Glutamatergic neuron (in vitro differentiated cells): ENCODE data around the gene PTOV1. TPM values are rescaled to one million over a fixed set of nuclear protein-coding genes. Genes with fewer than 3 reads are reported as not detected.
A peak's percentile ranks its signal among the peaks of the same experiment; 100 is the strongest.

ENCODE experiments used
- DNase-seq: peaks from one replicate; pipeline ENCODE4 v3.0.0; 2022
- H3K27ac Mint-ChIP-seq: one replicate; pipeline ENCODE4 v1.8.0; 2020; ENCODE audit warnings: mild to moderate bottlenecking, mixed read lengths, inconsistent platforms; ENCODE audit not compliant: unreplicated experiment
- H3K27me3 Mint-ChIP-seq: one replicate; pipeline ENCODE4 v1.8.0; 2020; ENCODE audit warnings: mild to moderate bottlenecking, moderate library complexity, mixed read lengths, inconsistent platforms; ENCODE audit not compliant: unreplicated experiment
- H3K36me3 Mint-ChIP-seq: one replicate; pipeline ENCODE4 v1.8.0; 2020; ENCODE audit warnings: mild to moderate bottlenecking, mixed read lengths, inconsistent platforms; ENCODE audit not compliant: unreplicated experiment
- H3K4me1 Mint-ChIP-seq: one replicate; pipeline ENCODE4 v1.8.0; 2020; ENCODE audit warnings: mild to moderate bottlenecking, low read depth, mixed read lengths, inconsistent platforms; ENCODE audit not compliant: unreplicated experiment
- H3K4me3 Mint-ChIP-seq: one replicate; pipeline ENCODE4 v1.8.0; 2020; ENCODE audit warnings: mild to moderate bottlenecking, mixed read lengths, inconsistent platforms; ENCODE audit not compliant: unreplicated experiment
- H3K9me3 Mint-ChIP-seq: one replicate; pipeline ENCODE4 v1.8.0; 2020; ENCODE audit warnings: mild to moderate bottlenecking, moderate library complexity, mixed read lengths, inconsistent platforms; ENCODE audit not compliant: unreplicated experiment
- total RNA-seq: library from RNA; stranded (reverse); fragmentation: NEBNext Ultra II Directional; extraction: Animal tissue kit (Norgen Biotek cat#: 25700); gene quantifications from one replicate; pipeline ENCODE4 v1.2.1, GENCODE V29; 2021; ENCODE audit not compliant: unreplicated experiment
- TF ChIP-seq, protein P1 (sequence below): fragments of 200-600 bp; sonication (generic); IDR thresholded peaks from one replicate; pipeline ENCODE4 v1.5.0; 2021; ENCODE audit not compliant: partially characterized antibody, unreplicated experiment

PTOV1 gene
- total RNA-seq, 1 donor from 2014 or later = 342 TPM

- Mint-ChIP-seq H3K27ac (no peak overlapping the region), H3K9me3 (peaks cover 7% of the 10 kb centered on the region), H3K36me3 (peaks cover 4% of the 10 kb centered on the region), H3K27me3 (peaks cover 5% of the 10 kb centered on the region), H3K4me3 (no peak overlapping the region), H3K4me1 (peaks cover 6% of the 10 kb centered on the region)
- TF ChIP-seq, protein P1, sequence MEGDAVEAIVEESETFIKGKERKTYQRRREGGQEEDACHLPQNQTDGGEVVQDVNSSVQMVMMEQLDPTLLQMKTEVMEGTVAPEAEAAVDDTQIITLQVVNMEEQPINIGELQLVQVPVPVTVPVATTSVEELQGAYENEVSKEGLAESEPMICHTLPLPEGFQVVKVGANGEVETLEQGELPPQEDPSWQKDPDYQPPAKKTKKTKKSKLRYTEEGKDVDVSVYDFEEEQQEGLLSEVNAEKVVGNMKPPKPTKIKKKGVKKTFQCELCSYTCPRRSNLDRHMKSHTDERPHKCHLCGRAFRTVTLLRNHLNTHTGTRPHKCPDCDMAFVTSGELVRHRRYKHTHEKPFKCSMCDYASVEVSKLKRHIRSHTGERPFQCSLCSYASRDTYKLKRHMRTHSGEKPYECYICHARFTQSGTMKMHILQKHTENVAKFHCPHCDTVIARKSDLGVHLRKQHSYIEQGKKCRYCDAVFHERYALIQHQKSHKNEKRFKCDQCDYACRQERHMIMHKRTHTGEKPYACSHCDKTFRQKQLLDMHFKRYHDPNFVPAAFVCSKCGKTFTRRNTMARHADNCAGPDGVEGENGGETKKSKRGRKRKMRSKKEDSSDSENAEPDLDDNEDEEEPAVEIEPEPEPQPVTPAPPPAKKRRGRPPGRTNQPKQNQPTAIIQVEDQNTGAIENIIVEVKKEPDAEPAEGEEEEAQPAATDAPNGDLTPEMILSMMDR = no peak
- DNase-seq = no peak
Observed at GRCh38 chr19:49807904-49808675, 42.9 kb upstream of the PTOV1 start.

DNA sequence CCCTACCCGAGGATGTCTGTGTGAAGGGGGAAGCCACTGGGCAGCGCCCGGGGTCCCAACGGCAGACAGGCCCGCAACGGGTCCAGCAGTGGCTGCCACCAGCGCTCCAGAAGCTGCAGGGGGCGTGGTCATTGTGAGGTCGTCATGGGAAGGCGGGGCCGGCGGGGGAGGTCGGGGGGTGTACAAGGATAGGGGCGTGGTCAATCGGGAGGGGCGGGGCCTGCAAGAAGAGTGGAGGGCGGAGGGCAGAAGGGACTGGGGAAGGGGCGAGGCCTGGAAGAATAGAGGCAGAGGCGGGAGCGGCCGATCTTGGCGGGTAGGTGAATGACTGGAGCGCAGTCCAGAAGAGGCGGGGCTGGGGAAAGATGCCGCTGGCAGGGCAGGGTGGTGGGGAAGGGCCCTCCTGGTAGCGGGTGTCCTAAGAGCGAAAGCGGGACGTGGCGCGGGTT lies 42.2 kb upstream of the PTOV1 start:
- peaks cover 5% of the 10 kb centered on the region for H3K27me3 Mint-ChIP-seq
- peaks cover 9% of the 10 kb centered on the region for H3K9me3 Mint-ChIP-seq
- peak overlapping the region; percentile 90 for H3K4me3 Mint-ChIP-seq
- peaks cover 6% of the 10 kb centered on the region for H3K4me1 Mint-ChIP-seq
- H3K27ac Mint-ChIP-seq = peak overlapping the region; percentile 52
- TF ChIP-seq, protein P1 = no peak
- peak; percentile 98 for DNase-seq
- no peaks in the 10 kb centered on the region for H3K36me3 Mint-ChIP-seq

- Mint-ChIP-seq H3K4me3 (peak overlapping the region; percentile 90), H3K4me1 (peaks cover 6% of the 10 kb centered on the region), H3K27ac (peak overlapping the region; percentile 62), H3K27me3 (peaks cover 7% of the 10 kb centered on the region), H3K9me3 (peaks cover 9% of the 10 kb centered on the region), H3K36me3 (no peaks in the 10 kb centered on the region)
- TF ChIP-seq, protein P1 = no peak
- peak; percentile 65 for DNase-seq
Observed at GRCh38 chr19:49809160-49809940, 41.6 kb upstream of the PTOV1 start.

GRCh38 chr19:49809941-49810389 lies 41.0 kb upstream of the PTOV1 start:
- Mint-ChIP-seq H3K4me3 (peak overlapping the region; percentile 84), H3K27ac (peak overlapping the region; percentile 62), H3K9me3 (peaks cover 9% of the 10 kb centered on the region), H3K4me1 (peaks cover 6% of the 10 kb centered on the region), H3K27me3 (peaks cover 7% of the 10 kb centered on the region), H3K36me3 (no peaks in the 10 kb centered on the region)
- no peak for DNase-seq
- TF ChIP-seq, protein P1 = no peak
